Measurements from ENCODE around the gene CDKN2D.

CDKN2D gene

DNA sequence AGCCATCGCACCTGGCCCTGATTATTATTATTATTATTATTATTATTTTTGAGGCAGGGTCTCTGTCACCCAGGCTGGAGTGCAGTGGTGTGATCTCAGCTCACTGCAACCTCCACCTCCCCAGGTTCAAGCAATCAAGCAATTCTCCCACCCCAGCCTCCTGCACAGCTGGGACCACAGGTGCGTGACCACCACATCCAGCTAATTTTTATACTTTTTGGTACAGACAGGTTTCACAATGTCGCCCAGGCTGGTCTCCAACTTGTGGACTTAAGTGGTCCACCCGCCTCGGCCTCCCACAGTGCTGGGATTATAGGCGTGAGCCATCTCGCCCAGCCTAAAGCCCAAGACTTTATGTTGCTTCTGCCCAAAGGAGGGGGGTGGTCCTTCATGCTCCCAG lies 24.4 kb upstream of the CDKN2D start:
- H3K27ac ChIP-seq, result no peak overlapping the region
- TF ChIP-seq, protein P1, sequence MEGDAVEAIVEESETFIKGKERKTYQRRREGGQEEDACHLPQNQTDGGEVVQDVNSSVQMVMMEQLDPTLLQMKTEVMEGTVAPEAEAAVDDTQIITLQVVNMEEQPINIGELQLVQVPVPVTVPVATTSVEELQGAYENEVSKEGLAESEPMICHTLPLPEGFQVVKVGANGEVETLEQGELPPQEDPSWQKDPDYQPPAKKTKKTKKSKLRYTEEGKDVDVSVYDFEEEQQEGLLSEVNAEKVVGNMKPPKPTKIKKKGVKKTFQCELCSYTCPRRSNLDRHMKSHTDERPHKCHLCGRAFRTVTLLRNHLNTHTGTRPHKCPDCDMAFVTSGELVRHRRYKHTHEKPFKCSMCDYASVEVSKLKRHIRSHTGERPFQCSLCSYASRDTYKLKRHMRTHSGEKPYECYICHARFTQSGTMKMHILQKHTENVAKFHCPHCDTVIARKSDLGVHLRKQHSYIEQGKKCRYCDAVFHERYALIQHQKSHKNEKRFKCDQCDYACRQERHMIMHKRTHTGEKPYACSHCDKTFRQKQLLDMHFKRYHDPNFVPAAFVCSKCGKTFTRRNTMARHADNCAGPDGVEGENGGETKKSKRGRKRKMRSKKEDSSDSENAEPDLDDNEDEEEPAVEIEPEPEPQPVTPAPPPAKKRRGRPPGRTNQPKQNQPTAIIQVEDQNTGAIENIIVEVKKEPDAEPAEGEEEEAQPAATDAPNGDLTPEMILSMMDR (conservative IDR thresholded peaks at IDR 0.05), result no peak

GRCh38 chr19:10587839-10588150 lies 19.0 kb upstream of the CDKN2D start:
- TF ChIP-seq, protein P1 (conservative IDR thresholded peaks at IDR 0.05), result no peak
- no peak overlapping the region for H3K27ac ChIP-seq

GRCh38 chr19:10587022-10587838 lies 18.5 kb upstream of the CDKN2D start, which contains the start of gene AP1M2:
Gene AP1M2, minus strand, starts transcription at chr19:10587312. Its CDS starts 81 bp downstream, at chr19:10587231.
- H3K27ac ChIP-seq, result peak within 1 kb of the TSS; percentile 62
- TF ChIP-seq, protein P1 (conservative IDR thresholded peaks at IDR 0.05), result no peak

DNA sequence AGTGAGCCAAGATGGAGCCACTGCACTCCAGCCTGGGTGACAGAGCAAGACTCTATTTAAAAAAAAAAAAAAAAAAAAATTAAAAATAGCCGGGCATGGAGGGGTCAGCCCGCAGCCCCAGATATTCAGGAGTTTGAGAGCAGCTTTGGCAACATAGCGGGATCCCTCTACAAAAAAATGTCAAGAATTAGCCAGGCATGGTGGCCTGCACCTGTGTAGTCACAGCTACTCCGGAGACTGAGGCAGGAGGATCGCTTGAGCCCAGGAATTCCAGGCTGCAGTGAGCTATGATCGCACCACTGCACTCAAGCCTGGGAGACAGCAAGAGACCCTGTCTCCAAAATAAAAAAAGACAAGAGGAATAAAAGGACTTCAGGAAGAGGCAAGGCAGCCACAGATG lies 17.6 kb upstream of the CDKN2D start:
- TF ChIP-seq, protein P1 (conservative IDR thresholded peaks at IDR 0.05), result no peak
- peak overlapping the region; percentile 62 for H3K27ac ChIP-seq

DNA sequence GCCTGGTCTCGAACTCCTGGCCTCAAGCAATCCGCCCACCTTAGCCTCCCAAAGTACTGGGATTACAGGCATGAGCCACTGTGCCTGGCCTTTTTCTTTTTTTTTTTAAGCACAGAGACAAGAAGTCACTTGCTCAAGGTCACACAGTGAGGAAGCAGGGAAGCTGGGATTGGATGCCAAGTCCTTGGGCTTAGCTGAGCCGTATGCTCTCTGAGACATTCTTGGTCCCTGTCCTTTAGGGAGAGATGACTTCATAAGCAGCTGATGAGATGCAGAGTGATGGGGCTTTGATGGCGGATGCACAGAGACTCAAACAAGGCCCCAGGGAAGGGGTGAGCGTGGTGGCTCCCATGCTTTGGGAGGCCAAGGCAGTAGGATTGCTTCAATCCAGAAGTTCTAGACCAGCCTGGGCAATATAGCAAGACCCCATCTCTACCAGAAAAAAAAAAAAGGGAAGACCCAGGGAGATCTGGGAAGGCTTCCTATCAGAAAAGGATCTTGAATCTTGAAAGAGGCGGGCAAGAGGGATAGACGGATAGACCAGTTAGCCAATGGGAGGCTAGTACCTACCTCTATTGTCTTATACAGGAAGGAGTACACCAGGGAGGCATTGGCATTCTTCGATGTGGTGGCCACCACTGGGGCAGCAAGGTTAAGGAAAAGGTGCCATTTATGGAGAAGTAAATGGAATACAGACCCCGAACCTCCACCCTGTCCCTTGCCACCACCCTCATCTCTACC lies 14.4 kb upstream of the CDKN2D start:
- TF ChIP-seq, protein P1 (conservative IDR thresholded peaks at IDR 0.05), result no peak

GRCh38 chr19:10582091-10582490 lies 13.3 kb upstream of the CDKN2D start:
- TF ChIP-seq, protein P1 (conservative IDR thresholded peaks at IDR 0.05), result no peak

More for the DNA sequence above, 14.4 kb upstream of the CDKN2D start:
- H3K27ac ChIP-seq, result no peak overlapping the region

GRCh38 chr19:10580979-10581631 lies 12.3 kb upstream of the CDKN2D start:
- no peak overlapping the region for H3K27ac ChIP-seq
- TF ChIP-seq, protein P1 (conservative IDR thresholded peaks at IDR 0.05), result peak; percentile 89

More at GRCh38 chr19:10582091-10582490, 13.3 kb upstream of the CDKN2D start:
- H3K27ac ChIP-seq, result no peak overlapping the region

Data from VCaP (cell line).